HG03135 (cell line): Measurements from ENCODE around the gene WDR11.

Source experiments
- ATAC-seq: cut with Tn5 transposase; IDR thresholded peaks from one replicate; pipeline ENCODE4 v1.9.1; 2021; ENCODE audit warnings: mild to moderate bottlenecking, moderate library complexity; ENCODE audit not compliant: unreplicated experiment

The WDR11 gene

GRCh38 chr10:120945182-120945581, 94.0 kb downstream of the WDR11 start:
- no peak for ATAC-seq

GRCh38 chr10:120945801-120946302, 94.7 kb downstream of the WDR11 start:
- ATAC-seq: no peak

- no peak for ATAC-seq
These were observed 95.3 kb downstream of the WDR11 start for GRCh38 chr10:120946497-120946896.

GRCh38 chr10:120948889-120949608, 97.9 kb downstream of the WDR11 start:
- peak; percentile 93 for ATAC-seq

GRCh38 chr10:120949609-120950031, 98.5 kb downstream of the WDR11 start:
- no peak for ATAC-seq

- no peak for ATAC-seq
These were observed 98.9 kb downstream of the WDR11 start for GRCh38 chr10:120950051-120950561.

GRCh38 chr10:120951288-120951687, 100.1 kb downstream of the WDR11 start:
- ATAC-seq: no peak

- no peak for ATAC-seq
These were observed 102.7 kb downstream of the WDR11 start for GRCh38 chr10:120953897-120954296.
